Measurements from ENCODE around the gene ODAD2. TPM values are rescaled to one million over a fixed set of nuclear protein-coding genes. Genes with fewer than 3 reads are reported as not detected.

ODAD2 gene
- total RNA-seq, 1 experiment from 2014 or later = 20.4 TPM

DNA sequence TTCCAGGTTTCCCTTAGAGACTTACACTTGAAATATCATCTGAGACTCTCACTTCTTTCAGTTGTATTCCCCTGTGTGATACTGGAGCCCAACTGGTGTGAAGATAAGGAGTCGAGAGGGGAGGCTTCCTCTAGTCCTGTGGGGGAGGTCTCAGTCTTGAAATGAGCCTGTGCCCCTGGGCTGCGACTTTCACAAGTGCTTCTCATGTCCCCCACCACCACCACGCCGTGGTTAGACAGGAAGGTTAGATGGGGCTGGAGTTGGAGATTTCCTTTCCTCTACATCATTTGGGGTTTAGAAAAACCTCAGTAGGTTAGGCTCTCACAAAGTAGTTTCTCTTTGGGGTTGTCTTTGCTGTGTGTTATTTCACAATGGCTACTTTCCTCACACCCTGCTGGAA, 227.6 kb downstream of the ODAD2 start:
- Histone ChIP-seq H3K27ac (ENCODE audit: low read depth, low read length) (no peak overlapping the region), H4K20me1 (ENCODE audit: insufficient read depth) (no peaks in the 10 kb centered on the region), H2AFZ (ENCODE audit: low read depth, low read length, poor library complexity, severe bottlenecking) (no peak overlapping the region), H3K9me3 (ENCODE audit: control insufficient read depth in 1 of 2, insufficient read depth in 1 of 2, low read depth in 1 of 2, low read length in 2 of 2) (no peaks in the 10 kb centered on the region), H3K9me2 (ENCODE audit: insufficient read depth) (no peaks in the 10 kb centered on the region), H3K4me3 (replicated peaks in 1 of 2; ENCODE audit: low read depth in 1 of 2, low read length in 2 of 2) (no peak overlapping the region), H3K27me3 (ENCODE audit: insufficient read depth, low read length) (no peaks in the 10 kb centered on the region), H3K4me1 (ENCODE audit: control insufficient read depth in 1 of 2, insufficient read depth in 2 of 2, low read length in 2 of 2) (peaks cover 4 to 6% of the 10 kb centered on the region in 2 experiments; a peak in 2 of 4 replicates), H3K79me2 (ENCODE audit: insufficient read depth, low read length) (no peaks in the 10 kb centered on the region), H3K36me3 (ENCODE audit: control insufficient read depth in 1 of 2, insufficient read depth in 2 of 2, low read length in 2 of 2) (no peaks in the 10 kb centered on the region), H3K4me2 (ENCODE audit: low read length) (no peak overlapping the region), H3K9ac (ENCODE audit: low read length) (no peak overlapping the region)
- ATAC-seq = no peak
- no TSS peak for BruUV-seq (replicated peaks)
- intact Hi-C loops (cut with micrococcal nuclease) = no loop called here
- no peak for DNase-seq (ENCODE audit: low read depth, low spot score)
- RAD21 ChIA-PET (ENCODE audit: low non-redundant PET in 1 of 2, low total read pairs in 2 of 2, uncharacterized antibody in 2 of 2, unreplicated experiment in 2 of 2) = no interaction called here
- POLR2A ChIA-PET = no interaction called here
- TF ChIP-seq, protein P1, sequence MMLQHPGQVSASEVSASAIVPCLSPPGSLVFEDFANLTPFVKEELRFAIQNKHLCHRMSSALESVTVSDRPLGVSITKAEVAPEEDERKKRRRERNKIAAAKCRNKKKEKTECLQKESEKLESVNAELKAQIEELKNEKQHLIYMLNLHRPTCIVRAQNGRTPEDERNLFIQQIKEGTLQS (IDR thresholded peaks at IDR 0.05) = no peak
- TF ChIP-seq SIN3A (IDR thresholded peaks at IDR 0.05; ENCODE audit: low read depth) = no peak
- TF ChIP-seq RAD21 (IDR thresholded peaks at IDR 0.05; ENCODE audit: low read depth) = no peak
- TF ChIP-seq FOSL1 (IDR thresholded peaks at IDR 0.05; ENCODE audit: low read depth) = no peak
- TF ChIP-seq JUND (IDR thresholded peaks at IDR 0.05) = no peak
- TF ChIP-seq SP1 (IDR thresholded peaks at IDR 0.05; ENCODE audit: low read depth) = no peak
- CTCF ChIA-PET = no interaction called here

DNA sequence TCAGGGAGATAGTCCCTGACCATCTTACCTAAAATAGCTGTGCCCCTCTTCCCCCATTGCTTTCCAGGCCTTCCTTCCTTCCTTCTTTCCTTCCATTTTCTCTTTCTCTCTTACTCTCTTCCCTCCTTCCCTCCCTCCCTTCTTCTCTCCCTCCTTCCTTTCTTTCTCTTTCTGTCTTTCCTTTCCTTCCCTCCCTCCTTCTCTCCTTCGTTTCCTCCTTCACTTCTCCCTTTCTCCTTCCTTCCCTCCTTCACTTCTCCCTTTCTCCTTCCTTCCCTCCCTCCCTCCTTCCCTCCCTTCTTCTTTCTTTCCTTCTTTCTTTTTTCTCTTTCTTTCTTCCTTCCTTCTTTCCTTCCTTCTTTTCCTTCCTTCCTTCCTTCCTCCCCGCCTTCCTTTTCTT, 228.7 kb downstream of the ODAD2 start:
- TF ChIP-seq SRF (IDR thresholded peaks at IDR 0.05; ENCODE audit: low read depth) = no peak
- TF ChIP-seq JUND (IDR thresholded peaks at IDR 0.05) = no peak
- no peak for TF ChIP-seq ELF1 (IDR thresholded peaks at IDR 0.05; ENCODE audit: borderline replicate concordance, low read depth)
- TF ChIP-seq, protein P1 (IDR thresholded peaks at IDR 0.05) = no peak
- no peak for TF ChIP-seq SP1 (IDR thresholded peaks at IDR 0.05; ENCODE audit: low read depth)
- no peaks in the 10 kb centered on the region for H4K20me1 ChIP-seq (ENCODE audit: insufficient read depth)
- RAD21 ChIA-PET (ENCODE audit: low non-redundant PET in 1 of 2, low total read pairs in 2 of 2, uncharacterized antibody in 2 of 2, unreplicated experiment in 2 of 2) = no interaction called here
- peaks cover 4 to 6% of the 10 kb centered on the region in 2 experiments; a peak in 2 of 4 replicates for H3K4me1 ChIP-seq (ENCODE audit: control insufficient read depth in 1 of 2, insufficient read depth in 2 of 2, low read length in 2 of 2)
- H3K4me2 ChIP-seq (ENCODE audit: low read length) = no peak overlapping the region
- POLR2A ChIA-PET = no interaction called here
- intact Hi-C loops (cut with micrococcal nuclease) = no loop called here
- no peak for DNase-seq (ENCODE audit: low read depth, low spot score)
- H3K27ac ChIP-seq (ENCODE audit: low read depth, low read length) = no peak overlapping the region
- H3K27me3 ChIP-seq (ENCODE audit: insufficient read depth, low read length) = no peaks in the 10 kb centered on the region
- H3K9me3 ChIP-seq (ENCODE audit: control insufficient read depth in 1 of 2, insufficient read depth in 1 of 2, low read depth in 1 of 2, low read length in 2 of 2) = no peaks in the 10 kb centered on the region
- no peak overlapping the region for H3K4me3 ChIP-seq (replicated peaks in 1 of 2; ENCODE audit: low read depth in 1 of 2, low read length in 2 of 2)
- no peak overlapping the region for H2AFZ ChIP-seq (ENCODE audit: low read depth, low read length, poor library complexity, severe bottlenecking)
- no peak for ATAC-seq
- no peaks in the 10 kb centered on the region for H3K79me2 ChIP-seq (ENCODE audit: insufficient read depth, low read length)
- BruUV-seq (replicated peaks) = no TSS peak
- CTCF ChIA-PET = no interaction called here
- H3K9ac ChIP-seq (ENCODE audit: low read length) = no peak overlapping the region
- no peaks in the 10 kb centered on the region for H3K9me2 ChIP-seq (ENCODE audit: insufficient read depth)
- H3K36me3 ChIP-seq (ENCODE audit: control insufficient read depth in 1 of 2, insufficient read depth in 2 of 2, low read length in 2 of 2) = no peaks in the 10 kb centered on the region

Measured in HCT116 (cell line).